ENCODE results near the gene ZSWIM2. TPM values are rescaled to one million over a fixed set of nuclear protein-coding genes. Genes with fewer than 3 reads are reported as not detected.

Gene ZSWIM2
- polyA plus RNA-seq, 1 donor from 2014 or later: not detected

GRCh38 chr2:186855216-186855615, 6.2 kb upstream of the ZSWIM2 start:
- TF ChIP-seq CTCF (IDR thresholded peaks at IDR 0.05; ENCODE audit: poor library complexity, severe bottlenecking) (no peak), TAF1 (IDR thresholded peaks at IDR 0.05; ENCODE audit: low read depth) (no peak), RAD21 (conservative IDR thresholded peaks at IDR 0.05) (no peak), EZH2 (IDR thresholded peaks at IDR 0.05; ENCODE audit: borderline replicate concordance, insufficient read depth, low read length, poor library complexity, severe bottlenecking) (no peak), MXI1 (conservative IDR thresholded peaks at IDR 0.05; ENCODE audit: poor library complexity, severe bottlenecking) (no peak), SMC3 (conservative IDR thresholded peaks at IDR 0.05; ENCODE audit: poor library complexity) (no peak), EP300 (conservative IDR thresholded peaks at IDR 0.05; ENCODE audit: poor library complexity, severe bottlenecking) (no peak), REST (IDR thresholded peaks at IDR 0.05; ENCODE audit: borderline replicate concordance) (no peak), POLR2AphosphoS5 (IDR thresholded peaks at IDR 0.05) (no peak)
- Histone ChIP-seq H3F3A (ENCODE audit: insufficient read depth, low read length, poor library complexity, severe bottlenecking) (no peaks in the 10 kb centered on the region), H3K4me3 (ENCODE audit: low read length) (no peak overlapping the region), H3K4me2 (ENCODE audit: low read length) (no peak overlapping the region), H4K20me1 (ENCODE audit: insufficient read depth) (no peaks in the 10 kb centered on the region), H3K9ac (ENCODE audit: low read length) (no peak overlapping the region), H3K27me3 (ENCODE audit: insufficient read depth, low read depth, low read length) (no peaks in the 10 kb centered on the region), H3K27ac (ENCODE audit: low read length) (no peak overlapping the region), H3K9me3 (ENCODE audit: low read length) (no peaks in the 10 kb centered on the region), H3K9me2 (ENCODE audit: insufficient read depth, low read length) (no peaks in the 10 kb centered on the region), H3K36me3 (ENCODE audit: insufficient read depth, low read length) (no peaks in the 10 kb centered on the region), H3K79me2 (replicated peaks; ENCODE audit: insufficient read depth, low read length) (no peaks in the 10 kb centered on the region), H2AFZ (ENCODE audit: low read depth, low read length) (no peak overlapping the region)

GRCh38 chr2:186853951-186854350, 5.0 kb upstream of the ZSWIM2 start:
- H3K9me3 ChIP-seq (ENCODE audit: low read length): no peaks in the 10 kb centered on the region
- no peak overlapping the region for H3K27ac ChIP-seq (ENCODE audit: low read length)
- H3K36me3 ChIP-seq (ENCODE audit: insufficient read depth, low read length): no peaks in the 10 kb centered on the region
- H3F3A ChIP-seq (ENCODE audit: insufficient read depth, low read length, poor library complexity, severe bottlenecking): no peaks in the 10 kb centered on the region
- no peaks in the 10 kb centered on the region for H3K27me3 ChIP-seq (ENCODE audit: insufficient read depth, low read depth, low read length)
- H3K79me2 ChIP-seq (replicated peaks; ENCODE audit: insufficient read depth, low read length): no peaks in the 10 kb centered on the region
- no peak overlapping the region for H3K9ac ChIP-seq (ENCODE audit: low read length)
- no peak overlapping the region for H3K4me2 ChIP-seq (ENCODE audit: low read length)
- no peaks in the 10 kb centered on the region for H4K20me1 ChIP-seq (ENCODE audit: insufficient read depth)
- H3K4me3 ChIP-seq (ENCODE audit: low read length): no peak overlapping the region
- no peaks in the 10 kb centered on the region for H3K9me2 ChIP-seq (ENCODE audit: insufficient read depth, low read length)
- TF ChIP-seq SMC3 (conservative IDR thresholded peaks at IDR 0.05; ENCODE audit: poor library complexity) (no peak), EP300 (conservative IDR thresholded peaks at IDR 0.05; ENCODE audit: poor library complexity, severe bottlenecking) (no peak), POLR2AphosphoS5 (IDR thresholded peaks at IDR 0.05) (no peak), EZH2 (IDR thresholded peaks at IDR 0.05; ENCODE audit: borderline replicate concordance, insufficient read depth, low read length, poor library complexity, severe bottlenecking) (no peak), CTCF (IDR thresholded peaks at IDR 0.05; ENCODE audit: poor library complexity, severe bottlenecking) (no peak), MXI1 (conservative IDR thresholded peaks at IDR 0.05; ENCODE audit: poor library complexity, severe bottlenecking) (no peak), REST (IDR thresholded peaks at IDR 0.05; ENCODE audit: borderline replicate concordance) (no peak), TAF1 (IDR thresholded peaks at IDR 0.05; ENCODE audit: low read depth) (no peak), RAD21 (conservative IDR thresholded peaks at IDR 0.05) (no peak)
- no peak overlapping the region for H2AFZ ChIP-seq (ENCODE audit: low read depth, low read length)
